ENCODE measurements around the gene LMO7. TPM values are rescaled to one million over a fixed set of nuclear protein-coding genes. Genes with fewer than 3 reads are reported as not detected.

LMO7 gene
- total and polyA plus RNA-seq, 2 of the 13 experiments (the other 11 are each of a cell fraction or from before 2014, with no cell fraction given), result 34.0 to 121 TPM

GRCh38 chr13:75771226-75771625, 135.1 kb downstream of the LMO7 start:
- ChIA-PET POLR2A (interaction anchor here (0.6 to 1.0 kb wide), 3 partner anchors 10 to 21 kb away, joined by 3 to 10 read pairs (median 4); no protein-coding TSS in a partner anchor), CTCF (ENCODE audit: low intra/inter-chr PET ratio, low total read pairs) (no interaction called here)
- Histone ChIP-seq H3K79me2 (ENCODE audit: insufficient read depth, low read length) (peaks cover 98% of the 10 kb centered on the region), H3K4me3 (replicated peaks in 1 of 3; ENCODE audit: insufficient read depth in 1 of 3, low read depth in 2 of 3, low read length in 3 of 3) (no peak overlapping the region), H3K4me2 (ENCODE audit: low read depth, low read length) (no peak overlapping the region), H4K20me1 (ENCODE audit: insufficient read depth, low read length) (peaks cover 45% of the 10 kb centered on the region), H3K36me3 (replicated peaks in 1 of 2; ENCODE audit: control insufficient read depth in 1 of 2, insufficient read depth in 2 of 2, low read length in 2 of 2) (peaks cover 3 to 9% of the 10 kb centered on the region in 2 experiments; a peak in 3 of 5 replicates), H3K27me3 (ENCODE audit: control insufficient read depth in 1 of 2, insufficient read depth in 2 of 2, low read length in 2 of 2) (no peaks in the 10 kb centered on the region), H3K9me3 (ENCODE audit: low read length) (no peaks in the 10 kb centered on the region), H3K9ac (ENCODE audit: insufficient read depth, low read depth, low read length) (no peak overlapping the region), H2AFZ (ENCODE audit: low read length) (no peak overlapping the region), H3K27ac (ENCODE audit: extremely low read length, insufficient read depth, low read length) (no peak overlapping the region), H3K4me1 (ENCODE audit: insufficient read depth, low read length) (peaks cover 74% of the 10 kb centered on the region)
- ATAC-seq (no peak), FAIRE-seq (no peak), DNase-seq (ENCODE audit: low spot score) (no peak)
- intact Hi-C loops (cut with micrococcal nuclease; ENCODE audit: unreplicated experiment) (no loop called here), in situ Hi-C loops (cut with HindIII; ENCODE audit: extremely low pct_ligation_motif_present, low pct_unique_long_range_greater_than_20kb) (no loop called here)
- TF ChIP-seq RBAK (CRISPR knock-in tag; IDR thresholded peaks at IDR 0.05) (no peak), ERF (CRISPR knock-in tag; IDR thresholded peaks at IDR 0.05) (no peak), MEF2D (CRISPR knock-in tag; IDR thresholded peaks at IDR 0.05) (no peak), ZNF574 (CRISPR knock-in tag; IDR thresholded peaks at IDR 0.05) (no peak), ZNF274 (CRISPR knock-in tag; IDR thresholded peaks at IDR 0.05) (no peak), ZNF225 (CRISPR knock-in tag; IDR thresholded peaks at IDR 0.05) (no peak), ARNT (IDR thresholded peaks at IDR 0.05) (no peak), ZFX (CRISPR knock-in tag; IDR thresholded peaks at IDR 0.05; ENCODE audit: low read depth) (no peak), ZNF776 (CRISPR knock-in tag; IDR thresholded peaks at IDR 0.05) (no peak), ZNF441 (CRISPR knock-in tag; IDR thresholded peaks at IDR 0.05; ENCODE audit: borderline replicate concordance) (no peak)
- WGBS (ENCODE audit: low lambda C conversion rate), result 95% methylated on average over 1 of the region's 1 CpG
- BruUV-seq (replicated peaks), result no TSS peak

All from HepG2 (cell line).